HepG2 (cell line): Measurements from ENCODE around the gene CDA. TPM values are rescaled to one million over a fixed set of nuclear protein-coding genes. Genes with fewer than 3 reads are reported as not detected.
A peak's percentile ranks its signal among the peaks of the same experiment; 100 is the strongest.

ENCODE experiments used
- AKNA ChIP-seq: sonication (generic); formaldehyde crosslinking; IDR thresholded peaks from 2 replicates; pipeline ENCODE4 v1.4.0; 2020; ENCODE audit warnings: missing genetic modification reagents, borderline replicate concordance
- ASH2L ChIP-seq: fragments of 300-600, 200-600 bp; sonication (generic); IDR thresholded peaks from 2 replicates; pipeline ENCODE4 v1.7.0; 2017; ENCODE audit warnings: low read depth, mild to moderate bottlenecking, moderate library complexity, mixed read lengths, low read length; ENCODE audit not compliant: insufficient read length
- BORCS8-MEF2B ChIP-seq: sonication (generic); formaldehyde crosslinking; IDR thresholded peaks from 2 replicates; pipeline ENCODE4 v1.8.0; 2022; ENCODE audit warnings: mild to moderate bottlenecking, missing genetic modification reagents
- ELF3 ChIP-seq: IDR thresholded peaks from 2 replicates; pipeline ENCODE4 v1.6.1; 2016; ENCODE audit warnings: missing genetic modification reagents, missing compliant biosample characterization
- FIP1L1 ChIP-seq: fragments of 200-400 bp; formaldehyde crosslinking; IDR thresholded peaks from 2 replicates; pipeline ENCODE4 v1.6.1; 2018; ENCODE audit warnings: low read depth, mild to moderate bottlenecking, low read length, moderate library complexity, borderline replicate concordance; ENCODE audit not compliant: insufficient read depth
- FOXM1 ChIP-seq: sonication (generic); formaldehyde crosslinking; IDR thresholded peaks from 2 replicates; pipeline ENCODE4 v1.5.0; 2020; ENCODE audit warnings: missing genetic modification reagents
- GTF3A ChIP-seq: sonication (generic); formaldehyde crosslinking; conservative IDR thresholded peaks from 2 replicates; pipeline ENCODE4 v1.4.0; 2020; ENCODE audit warnings: mild to moderate bottlenecking, missing genetic modification reagents
- HOXA3 ChIP-seq: sonication (generic); formaldehyde crosslinking; IDR thresholded peaks from 2 replicates; pipeline ENCODE4 v1.5.0; 2020; ENCODE audit warnings: missing genetic modification reagents
- NFYC ChIP-seq: IDR thresholded peaks from 2 replicates; pipeline ENCODE4 v1.6.1; 2016; ENCODE audit warnings: missing genetic modification reagents, missing compliant biosample characterization
- SMAD9 ChIP-seq: sonication (generic); formaldehyde crosslinking; IDR thresholded peaks from 2 replicates; pipeline ENCODE4 v1.5.1; 2020; ENCODE audit warnings: mild to moderate bottlenecking, missing genetic modification reagents
- ZFP36L2 ChIP-seq: sonication (generic); formaldehyde crosslinking; IDR thresholded peaks from 2 replicates; pipeline ENCODE4 v1.4.0; 2020; ENCODE audit warnings: missing genetic modification reagents
- ZFX ChIP-seq: sonication (generic); formaldehyde crosslinking; IDR thresholded peaks from 2 replicates; pipeline ENCODE4 v1.4.0; 2020; ENCODE audit warnings: mild to moderate bottlenecking, low read depth, missing genetic modification reagents, moderate library complexity
- ZNF337 ChIP-seq: sonication (generic); formaldehyde crosslinking; IDR thresholded peaks from 2 replicates; pipeline ENCODE4 v1.5.1; 2020; ENCODE audit warnings: missing genetic modification reagents, low read depth, mild to moderate bottlenecking, borderline replicate concordance
- ZNF770 ChIP-seq: sonication (generic); formaldehyde crosslinking; IDR thresholded peaks from 2 replicates; pipeline ENCODE4 v1.5.0; 2020; ENCODE audit warnings: mild to moderate bottlenecking, missing genetic modification reagents
- polyA plus RNA-seq, 8 experiments: library from polyadenylated mRNA; depleted of rRNA in 3 of 8; stranded (reverse) in 7 of 8; unstranded in 1 of 8; fragments of >200 nt; fragmentation: Illumina TruSeq in 4 of 8; extraction: Trizol in 4 of 8; gene quantifications; 2 replicates each; pipeline versions ENCODE4 v1.2.1 to v1.2.3, GENCODE V29; 2011 to 2016; ENCODE audit warnings: low read depth in 4 of 8, missing spikeins in 1 of 8, mixed read lengths in 1 of 8; ENCODE audit not compliant: insufficient read depth in 1 of 8
- total RNA-seq, 5 experiments: library from RNA; depleted of rRNA; stranded (reverse); fragments of >200 nt; fragmentation: Illumina TruSeq; extraction: Trizol; gene quantifications; 2 replicates each; pipeline ENCODE4 v1.2.3, GENCODE V29; 2016; ENCODE audit warnings: low read depth in 1 of 5
- TF ChIP-seq, protein P1 (sequence below): fragments of 450-650 bp; IDR thresholded peaks from 2 replicates; pipeline ENCODE4 v1.6.1; 2017; ENCODE audit warnings: mild to moderate bottlenecking
- TF ChIP-seq, protein P2 (sequence below), 2 experiments: sonication (generic) in 1 of 2; formaldehyde crosslinking in 1 of 2; IDR thresholded peaks; 2 replicates each; pipeline versions ENCODE4 v1.5.1 to v1.6.1; 2011 to 2020; ENCODE audit warnings: borderline replicate concordance in 1 of 2, low read depth in 1 of 2, low read length in 1 of 2, mild to moderate bottlenecking in 1 of 2, missing genetic modification reagents in 1 of 2, moderate library complexity in 1 of 2

Gene CDA
- total and polyA plus RNA-seq, 2 of the 13 experiments (the other 11 are each of a cell fraction or from before 2014, with no cell fraction given): 0.66 to 2.1 TPM

DNA sequence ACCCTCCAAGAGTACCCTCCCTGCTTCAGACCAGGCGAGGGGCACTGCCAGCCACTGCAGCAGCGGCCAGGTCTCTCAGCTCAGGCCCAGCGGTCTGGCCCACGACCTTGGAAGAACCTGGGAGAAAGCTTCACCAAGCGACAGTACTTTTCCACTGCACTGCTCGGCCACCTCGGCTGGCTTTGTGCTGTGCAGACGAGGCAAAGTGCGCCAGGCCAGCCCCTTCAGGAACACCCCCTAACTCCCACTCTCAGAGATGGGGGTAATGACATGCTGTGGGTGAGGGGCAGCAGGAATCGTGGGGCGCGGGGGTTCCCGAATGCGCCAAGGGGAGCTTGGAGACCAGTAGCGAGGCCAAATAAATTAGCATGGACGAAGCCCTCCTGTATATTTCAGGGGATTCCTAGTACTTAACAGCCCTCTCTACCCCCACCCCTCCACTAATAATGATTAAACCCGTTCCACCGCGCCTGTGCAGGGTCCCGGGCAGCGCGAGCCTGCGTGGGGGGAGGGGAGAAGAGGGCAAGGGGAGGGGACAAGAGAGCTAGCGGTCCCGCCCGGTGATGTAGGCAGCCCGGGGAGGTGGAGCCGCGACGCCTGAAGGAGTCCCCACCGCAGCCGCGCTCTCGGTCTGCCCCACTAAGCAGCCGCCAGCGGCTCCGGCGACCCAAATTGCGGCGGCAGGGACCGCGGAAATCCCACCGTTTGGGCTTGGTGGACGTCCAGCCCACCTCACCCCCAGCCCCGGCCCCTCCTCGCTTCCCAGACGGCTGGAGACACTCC is 36.8 kb upstream of the CDA start, which contains the start of gene FAM43B (continued):
- TF ChIP-seq, protein P1, sequence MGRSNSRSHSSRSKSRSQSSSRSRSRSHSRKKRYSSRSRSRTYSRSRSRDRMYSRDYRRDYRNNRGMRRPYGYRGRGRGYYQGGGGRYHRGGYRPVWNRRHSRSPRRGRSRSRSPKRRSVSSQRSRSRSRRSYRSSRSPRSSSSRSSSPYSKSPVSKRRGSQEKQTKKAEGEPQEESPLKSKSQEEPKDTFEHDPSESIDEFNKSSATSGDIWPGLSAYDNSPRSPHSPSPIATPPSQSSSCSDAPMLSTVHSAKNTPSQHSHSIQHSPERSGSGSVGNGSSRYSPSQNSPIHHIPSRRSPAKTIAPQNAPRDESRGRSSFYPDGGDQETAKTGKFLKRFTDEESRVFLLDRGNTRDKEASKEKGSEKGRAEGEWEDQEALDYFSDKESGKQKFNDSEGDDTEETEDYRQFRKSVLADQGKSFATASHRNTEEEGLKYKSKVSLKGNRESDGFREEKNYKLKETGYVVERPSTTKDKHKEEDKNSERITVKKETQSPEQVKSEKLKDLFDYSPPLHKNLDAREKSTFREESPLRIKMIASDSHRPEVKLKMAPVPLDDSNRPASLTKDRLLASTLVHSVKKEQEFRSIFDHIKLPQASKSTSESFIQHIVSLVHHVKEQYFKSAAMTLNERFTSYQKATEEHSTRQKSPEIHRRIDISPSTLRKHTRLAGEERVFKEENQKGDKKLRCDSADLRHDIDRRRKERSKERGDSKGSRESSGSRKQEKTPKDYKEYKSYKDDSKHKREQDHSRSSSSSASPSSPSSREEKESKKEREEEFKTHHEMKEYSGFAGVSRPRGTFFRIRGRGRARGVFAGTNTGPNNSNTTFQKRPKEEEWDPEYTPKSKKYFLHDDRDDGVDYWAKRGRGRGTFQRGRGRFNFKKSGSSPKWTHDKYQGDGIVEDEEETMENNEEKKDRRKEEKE: no peak
- TF ChIP-seq, protein P2, sequence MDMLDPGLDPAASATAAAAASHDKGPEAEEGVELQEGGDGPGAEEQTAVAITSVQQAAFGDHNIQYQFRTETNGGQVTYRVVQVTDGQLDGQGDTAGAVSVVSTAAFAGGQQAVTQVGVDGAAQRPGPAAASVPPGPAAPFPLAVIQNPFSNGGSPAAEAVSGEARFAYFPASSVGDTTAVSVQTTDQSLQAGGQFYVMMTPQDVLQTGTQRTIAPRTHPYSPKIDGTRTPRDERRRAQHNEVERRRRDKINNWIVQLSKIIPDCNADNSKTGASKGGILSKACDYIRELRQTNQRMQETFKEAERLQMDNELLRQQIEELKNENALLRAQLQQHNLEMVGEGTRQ (IDR thresholded peaks at IDR 0.05; ENCODE audit: low read depth, low read length): no peak
- TF ChIP-seq, protein P2 (CRISPR knock-in tag; IDR thresholded peaks at IDR 0.05; ENCODE audit: borderline replicate concordance): peak; percentile 26; the same call in 1 of the 2 replicates
- TF ChIP-seq SMAD9 (CRISPR knock-in tag) (no peak), ZNF770 (CRISPR knock-in tag) (no peak), ZFP36L2 (CRISPR knock-in tag) (no peak), FOXM1 (no peak), FIP1L1 (0 out of 2 replicates have a peak, but pooled peaks have one; percentile 52), BORCS8-MEF2B (CRISPR knock-in tag) (peak; percentile 30; the same call in 1 of the 2 replicates), ZFX (CRISPR knock-in tag) (peak; percentile 93), AKNA (CRISPR knock-in tag) (no peak; the same call in 1 of the 2 replicates), NFYC (CRISPR knock-in tag) (no peak), GTF3A (CRISPR knock-in tag) (no peak), ASH2L (peak; percentile 76), ZNF337 (CRISPR knock-in tag) (no peak), ELF3 (CRISPR knock-in tag) (no peak), HOXA3 (CRISPR knock-in tag) (peak; percentile 60; the same call in 1 of the 2 replicates)
